Stimulated activated CD8-positive, alpha-beta memory T cell treated with anti-CD3 and anti-CD28 coated beads, Interleukin-7, amount 100 ng/mL, for 1 hour (primary cell): ENCODE measurements around the gene ATG13.

ENCODE experiments used
- DNase-seq, 2 donors: peaks; one replicate each; pipeline ENCODE4 v3.0.0-alpha.2; 2020; ENCODE audit warnings: low read depth in 2 of 2

ATG13 gene

GRCh38 chr11:46675949-46676348 is 58.6 kb downstream of the ATG13 start:
- no peak for DNase-seq

- no peak for DNase-seq
Measured at GRCh38 chr11:46676436-46677158, 59.2 kb downstream of the ATG13 start.

DNA sequence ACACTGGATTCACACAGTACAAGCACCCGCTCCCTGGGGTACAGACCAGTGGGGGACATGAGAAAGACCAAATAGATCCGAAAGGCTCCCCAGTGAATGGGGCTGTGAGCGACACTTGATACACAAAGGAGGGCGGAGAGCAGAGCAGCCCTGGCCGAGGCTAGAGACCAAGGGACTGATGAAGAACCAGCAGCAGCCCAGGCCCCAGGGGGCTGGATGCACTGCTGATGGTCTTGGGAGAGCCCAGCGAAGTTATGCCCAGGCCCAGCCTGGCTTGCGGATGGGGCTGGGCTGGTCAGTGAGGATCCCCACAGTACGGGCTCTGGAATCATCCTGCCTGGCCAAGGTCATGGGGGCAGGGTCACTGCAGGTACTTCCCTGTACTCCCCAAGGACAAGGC is 59.8 kb downstream of the ATG13 start:
- DNase-seq = no peak

DNA sequence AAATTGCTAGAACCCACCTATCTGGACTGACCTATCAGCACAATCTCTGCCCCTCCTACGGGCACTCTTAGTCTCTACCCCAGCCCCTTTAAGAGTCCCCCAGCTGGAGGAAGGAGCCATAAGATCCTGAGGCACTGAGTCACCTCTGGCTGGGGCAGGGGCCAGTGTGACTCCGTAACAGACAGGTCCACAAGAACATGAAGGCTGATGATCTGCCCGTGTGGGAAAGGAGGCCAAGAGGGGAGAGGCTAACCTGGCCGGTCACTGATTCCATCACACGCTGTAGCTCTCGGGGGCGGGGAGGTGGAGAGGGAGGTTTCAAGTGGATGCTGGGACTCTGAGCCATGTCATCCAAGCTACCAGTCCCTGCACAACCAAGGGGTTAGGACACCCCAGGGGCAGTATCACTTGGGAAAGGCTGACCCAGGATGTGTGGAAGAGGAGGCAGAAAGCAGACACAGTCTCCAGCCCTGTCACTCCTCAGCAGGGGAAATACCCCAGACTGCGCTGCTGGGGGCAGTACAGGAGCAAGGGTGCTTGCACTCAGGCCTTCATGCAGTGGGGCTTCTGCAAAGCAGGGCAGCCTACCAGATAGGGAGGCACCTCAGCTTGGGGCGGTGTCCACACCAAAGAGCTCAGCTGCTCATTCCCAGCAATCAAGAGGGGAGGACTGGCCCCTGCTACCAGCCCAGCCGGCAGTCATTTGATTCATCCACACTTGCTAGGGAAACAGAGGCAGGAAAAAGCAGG is 60.8 kb downstream of the ATG13 start:
- no peak for DNase-seq

DNA sequence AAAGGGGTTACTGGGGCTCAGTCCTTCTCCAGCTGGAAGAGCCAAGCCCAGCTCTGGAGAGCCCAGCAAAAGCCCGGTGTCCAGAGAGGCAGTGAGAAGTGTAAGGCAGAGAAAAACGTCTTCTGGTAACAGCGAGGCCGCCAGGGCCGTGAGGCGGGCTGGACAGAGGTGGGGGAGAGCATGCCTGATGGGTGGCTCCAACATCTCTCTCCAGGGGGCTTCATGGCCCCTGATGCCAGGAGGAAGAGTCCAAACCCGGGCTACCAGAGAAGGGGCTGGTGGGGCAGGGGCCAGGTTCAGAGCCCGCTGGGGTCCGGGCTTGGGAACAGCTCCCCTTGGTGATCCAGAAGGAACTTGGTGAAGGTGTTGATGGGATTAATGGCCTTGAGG is 61.4 kb downstream of the ATG13 start:
- DNase-seq = no peak

GRCh38 chr11:46679241-46680163 is 62.1 kb downstream of the ATG13 start:
- DNase-seq = no peak

DNA sequence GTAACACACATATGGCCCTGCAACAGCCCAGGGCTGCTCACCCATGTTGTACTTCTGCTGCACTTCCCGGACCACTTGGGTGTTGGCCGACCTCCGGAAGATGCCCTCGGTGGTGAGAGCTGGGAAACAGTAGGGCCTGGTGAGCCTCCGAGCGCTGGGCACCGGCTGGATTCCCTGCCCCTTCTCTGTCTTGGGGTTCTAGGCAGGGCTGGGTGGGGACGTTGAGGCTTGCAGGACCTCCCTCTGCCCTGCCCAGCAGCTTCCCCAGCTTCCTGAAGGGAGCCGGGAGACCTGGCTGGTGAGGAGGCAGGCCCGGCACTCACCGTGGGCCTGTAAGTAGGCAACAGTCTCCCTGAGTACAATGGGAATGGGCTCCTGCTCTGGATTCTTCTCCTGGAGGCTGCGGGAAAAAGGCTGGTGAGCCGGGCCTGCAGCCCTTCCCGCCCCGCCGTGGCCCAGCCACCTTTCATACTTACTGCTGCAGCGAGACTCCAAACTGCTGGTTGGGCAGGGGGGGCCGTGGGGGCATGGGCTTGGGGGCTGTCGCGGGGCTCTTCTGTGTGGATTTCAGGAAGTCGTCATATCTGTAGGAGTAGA is 62.9 kb downstream of the ATG13 start:
- no peak for DNase-seq

- DNase-seq = no peak
Measured at GRCh38 chr11:46680815-46681214, 63.5 kb downstream of the ATG13 start.

GRCh38 chr11:46681814-46682213 is 64.5 kb downstream of the ATG13 start:
- no peak for DNase-seq

DNA sequence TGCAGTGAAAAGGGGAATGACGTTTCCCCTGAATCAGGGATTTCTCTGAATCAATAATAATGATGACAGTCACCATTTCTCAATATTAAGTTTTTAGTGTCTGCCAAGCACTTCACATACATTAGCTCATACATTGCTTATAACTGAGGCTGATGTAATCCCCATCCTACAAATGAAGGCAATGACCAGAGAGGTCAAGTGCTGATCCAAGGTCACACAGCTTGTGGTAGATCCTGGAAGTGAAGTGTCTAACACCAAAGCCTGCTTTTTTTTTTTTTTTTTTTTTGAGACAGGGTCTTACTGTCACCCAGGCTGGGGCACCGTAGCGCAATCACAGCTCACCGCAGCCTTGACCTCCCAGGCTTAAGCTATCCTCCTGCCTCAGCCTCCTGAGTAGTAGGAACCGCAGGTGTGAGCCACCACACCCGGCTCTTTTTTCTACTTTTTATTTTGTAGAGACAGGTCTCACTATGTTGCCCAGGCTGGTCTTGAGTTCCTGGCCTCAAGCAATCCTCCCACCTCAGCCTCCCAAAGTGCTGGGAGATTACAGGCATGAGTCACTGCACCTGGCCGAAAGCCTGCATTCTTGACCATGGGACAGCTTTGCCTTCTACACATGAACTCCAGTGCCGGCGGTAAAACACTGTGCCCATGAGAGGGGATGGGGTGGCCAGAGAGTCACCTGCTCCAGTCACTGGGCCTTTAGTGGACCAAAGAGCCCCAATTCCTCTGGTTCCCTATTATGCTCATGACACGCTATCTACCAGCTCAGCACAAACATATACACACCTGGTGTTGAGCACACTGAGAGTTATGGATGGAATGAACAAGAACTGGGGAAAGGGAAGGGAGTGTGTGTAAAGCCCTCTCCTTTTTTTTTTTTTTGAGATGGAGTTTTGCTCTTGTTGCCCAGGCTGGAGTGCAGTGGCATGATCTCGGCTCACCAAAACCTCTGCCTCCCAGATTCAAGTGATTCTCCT is 65.7 kb downstream of the ATG13 start:
- DNase-seq = no peak

GRCh38 chr11:46684367-46684766 is 67.0 kb downstream of the ATG13 start:
- DNase-seq = no peak

DNA sequence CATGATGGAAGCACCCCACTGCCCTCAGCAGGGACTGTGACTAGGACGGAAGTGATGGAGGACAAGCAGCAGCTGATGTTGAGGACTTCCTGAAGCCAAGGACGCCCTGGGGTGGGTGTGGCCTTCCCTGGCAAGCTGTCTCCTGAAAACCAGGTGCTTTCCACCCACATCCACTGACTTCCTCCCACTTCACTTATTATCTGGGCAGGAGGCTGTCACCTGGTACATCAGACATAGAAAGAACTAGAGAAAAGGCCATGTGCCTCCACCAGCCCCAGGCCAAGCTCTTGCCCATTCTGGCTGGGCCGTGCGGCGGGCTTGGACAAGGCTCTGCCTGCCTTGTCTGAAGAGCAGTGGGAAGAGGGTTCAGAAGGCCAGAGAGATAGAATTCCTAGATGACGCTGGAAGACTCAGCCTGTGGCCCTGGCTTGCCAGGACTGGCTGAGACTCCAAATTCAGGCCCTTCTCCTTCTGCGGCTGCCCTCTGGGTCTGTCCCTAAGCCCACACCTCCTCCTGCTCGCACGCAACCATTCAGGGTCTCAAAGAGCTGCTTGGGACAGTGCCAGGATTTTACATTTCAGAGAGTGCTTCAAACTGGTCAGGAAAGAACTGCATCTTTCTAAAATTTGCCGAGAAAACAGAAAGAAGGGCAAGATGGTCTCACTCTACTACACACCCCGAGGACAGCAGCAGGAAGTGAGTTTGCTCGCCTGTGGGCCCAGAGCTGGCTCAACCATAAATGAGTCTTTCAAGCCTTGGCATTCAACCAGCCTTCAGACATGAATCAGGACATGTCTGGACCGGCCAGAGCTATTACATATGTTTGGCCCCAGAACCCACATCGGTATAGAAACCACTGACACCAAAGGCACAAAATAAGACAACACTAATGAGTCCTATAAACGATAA is 69.8 kb downstream of the ATG13 start:
- DNase-seq = no peak

DNA sequence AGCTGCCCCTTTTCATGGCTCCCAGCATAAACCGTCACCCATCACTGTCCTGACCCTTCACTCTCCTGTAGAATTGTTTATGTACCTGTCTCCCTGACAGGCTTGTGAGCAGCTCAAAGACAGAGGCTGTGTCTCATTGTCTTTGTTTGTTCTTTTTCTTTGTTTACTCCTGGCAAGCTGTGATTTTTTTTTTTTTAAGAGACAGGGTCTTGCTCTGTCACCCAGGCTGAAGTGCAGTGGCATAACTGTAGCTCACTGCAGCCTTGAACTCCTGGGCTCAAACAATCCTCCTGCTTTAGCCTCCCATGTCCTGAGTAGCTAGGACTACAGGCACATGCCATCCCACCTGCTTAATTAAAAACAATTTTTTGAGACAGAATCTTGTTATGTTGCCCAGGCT is 73.3 kb downstream of the ATG13 start:
- no peak for DNase-seq

- DNase-seq = no peak
Measured at GRCh38 chr11:46692450-46692849, 75.1 kb downstream of the ATG13 start.

GRCh38 chr11:46693597-46694012 is 76.3 kb downstream of the ATG13 start:
- DNase-seq = no peak

GRCh38 chr11:46694072-46694471 is 76.7 kb downstream of the ATG13 start:
- DNase-seq = no peak

- no peak for DNase-seq
Measured at GRCh38 chr11:46694607-46695006, 77.3 kb downstream of the ATG13 start.

GRCh38 chr11:46695345-46696211 is 78.2 kb downstream of the ATG13 start:
- no peak for DNase-seq

DNA sequence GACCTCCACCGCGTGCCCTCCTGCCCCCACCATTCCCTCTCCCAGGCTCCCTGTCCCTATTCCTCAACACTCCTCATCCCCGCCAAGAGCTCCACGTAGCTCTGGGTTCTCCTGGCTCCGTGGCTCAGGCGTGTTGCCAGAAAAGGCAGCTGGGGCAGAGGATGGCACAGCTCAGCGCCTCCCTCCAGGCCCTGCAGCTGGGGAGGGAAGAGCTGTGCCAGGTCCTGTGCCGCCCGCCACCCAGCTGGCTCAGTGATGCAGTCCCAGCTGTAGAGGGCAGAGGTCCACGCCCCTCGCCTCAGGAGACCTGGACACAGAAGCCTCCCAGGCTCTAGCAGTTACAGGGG is 78.8 kb downstream of the ATG13 start:
- no peak for DNase-seq
